ENCODE results near the gene E2F3.

GRCh38 chr6:20416567-20417345, 15.1 kb downstream of the E2F3 start:
- TF ChIP-seq CTCF (IDR thresholded peaks at IDR 0.05) (no peak), CEBPB (IDR thresholded peaks at IDR 0.05) (no peak), USF2 (IDR thresholded peaks at IDR 0.05) (no peak), POLR2A (IDR thresholded peaks at IDR 0.05; ENCODE audit: low read length) (no peak), SREBF2 (IDR thresholded peaks at IDR 0.05) (no peak), HMGXB4 (CRISPR knock-in tag; IDR thresholded peaks at IDR 0.05; ENCODE audit: borderline replicate concordance) (no peak), MAZ (IDR thresholded peaks at IDR 0.05; ENCODE audit: borderline replicate concordance, low read depth, low read length) (no peak), ZFP36 (IDR thresholded peaks at IDR 0.05; ENCODE audit: borderline replicate concordance, partially characterized antibody) (no peak), MYC (IDR thresholded peaks at IDR 0.05; ENCODE audit: borderline replicate concordance, low read length) (no peak), KDM1A (IDR thresholded peaks at IDR 0.05; ENCODE audit: low read depth) (no peak), SMC3 (IDR thresholded peaks at IDR 0.05) (no peak), CHD2 (IDR thresholded peaks at IDR 0.05; ENCODE audit: low read length, partially characterized antibody) (no peak), REST (IDR thresholded peaks at IDR 0.05) (no peak)

All from A549 (cell line).